Amygdala (tissue), 56 donors: Measurements from ENCODE around the gene CADPS.

Experiments used
- DNase-seq, 56 donors: peaks; one replicate each; lab custom pipeline; 2025; lab: John Stamatoyannopoulos, UW

Gene CADPS

DNA sequence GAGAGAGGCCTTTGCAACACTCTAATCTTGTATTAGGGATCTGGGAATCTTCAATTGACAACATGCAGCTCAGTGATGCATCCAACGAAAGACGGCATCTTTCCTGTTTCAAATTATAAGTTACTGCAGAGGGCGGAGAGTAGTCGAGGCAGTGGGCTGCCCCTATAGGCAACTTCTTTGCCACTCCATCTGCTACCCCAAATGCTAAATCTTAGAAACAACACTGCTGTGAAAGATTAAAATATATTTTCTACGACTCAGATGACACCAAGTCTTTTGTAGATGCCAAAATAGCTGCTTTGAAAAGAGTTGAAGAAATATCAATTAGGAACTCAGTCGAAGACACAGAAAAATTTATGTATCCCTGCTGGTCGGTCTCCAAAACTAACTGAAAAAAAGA, 340.9 kb downstream of the CADPS start:
- DNase-seq = peak in 1 of 56 donors; percentile 10

- no peak for DNase-seq
Measured at GRCh38 chr3:62532796-62533195, 342.4 kb downstream of the CADPS start.

DNA sequence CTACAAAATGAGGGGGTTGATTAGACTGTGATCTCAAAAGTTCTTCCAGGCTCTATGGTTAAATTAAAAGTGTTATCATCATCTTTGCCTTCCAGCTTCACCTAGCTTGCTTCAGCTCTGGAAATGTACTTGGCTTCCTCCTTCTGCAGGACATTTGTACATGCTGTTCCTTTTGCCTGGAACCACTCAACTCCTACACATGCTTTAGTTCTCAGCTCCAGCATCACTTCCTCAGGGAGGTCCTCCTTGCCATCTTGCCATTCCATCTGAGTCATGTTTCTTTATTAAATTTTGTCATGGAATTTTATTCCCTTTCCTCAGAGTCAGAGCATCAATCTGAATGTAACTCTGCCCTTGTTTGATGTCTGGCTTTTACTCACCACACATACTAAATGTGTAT, 343.2 kb downstream of the CADPS start:
- DNase-seq = no peak

GRCh38 chr3:62531493-62531892, 343.7 kb downstream of the CADPS start:
- no peak for DNase-seq

DNA sequence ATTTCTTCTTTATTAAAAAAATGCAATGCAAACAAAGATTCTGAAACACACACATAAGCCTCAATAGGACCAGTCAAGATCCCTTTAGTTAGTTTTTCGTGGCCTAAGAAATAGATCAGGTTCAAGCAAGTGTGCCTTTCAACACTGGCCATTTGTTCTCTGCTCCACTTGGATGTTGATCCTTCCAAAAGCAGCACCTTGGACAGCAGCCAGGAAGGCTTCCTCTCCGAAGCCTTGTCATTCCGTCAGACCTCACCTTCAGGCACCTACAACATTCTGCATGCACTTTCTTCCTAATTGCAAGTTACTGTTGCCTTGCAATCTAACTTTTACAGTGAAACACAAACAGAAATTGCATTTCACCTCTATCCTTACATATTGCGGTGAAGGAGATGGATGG, 346.0 kb downstream of the CADPS start:
- DNase-seq = peak in 5 of 56 donors; percentile 0 to 12 (median 2)

DNA sequence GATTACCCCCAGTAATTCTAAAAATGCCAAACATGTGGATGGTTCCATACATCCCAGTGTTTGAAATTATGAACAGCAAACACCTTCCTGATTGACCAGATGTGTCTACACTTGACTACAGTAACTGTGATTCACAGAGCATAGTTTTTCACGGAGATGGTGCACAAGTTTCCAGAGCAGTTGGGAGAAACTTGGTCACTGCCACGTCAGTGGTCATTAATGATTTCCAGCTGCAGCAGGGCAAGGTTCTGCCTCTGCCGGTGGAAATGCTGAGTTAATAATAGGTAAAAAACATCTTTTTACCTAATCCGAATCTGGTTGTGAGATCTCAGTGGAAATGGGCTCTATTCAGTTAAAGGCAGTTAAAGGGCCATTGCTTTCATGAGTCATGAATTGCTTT, 347.7 kb downstream of the CADPS start:
- DNase-seq = no peak

DNA sequence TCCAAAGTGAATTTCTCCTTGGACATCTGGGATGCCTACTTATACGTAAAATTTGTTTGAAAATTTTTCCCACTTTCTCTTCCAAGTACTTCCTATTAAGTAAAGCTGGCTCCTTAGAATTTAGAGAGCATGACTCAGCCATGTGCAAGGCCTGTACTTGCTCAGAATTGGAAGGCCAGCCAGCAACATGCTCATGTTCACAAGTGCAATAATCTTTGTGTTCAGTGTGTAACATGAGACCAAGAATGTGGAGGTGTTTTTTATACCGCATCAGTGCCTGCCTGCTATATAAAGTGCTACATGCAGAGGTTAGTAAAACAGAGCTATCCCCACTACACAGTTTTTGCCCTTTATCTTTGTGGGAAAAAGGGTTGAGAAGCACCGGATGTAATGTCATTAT, 349.9 kb downstream of the CADPS start:
- DNase-seq = no peak

DNA sequence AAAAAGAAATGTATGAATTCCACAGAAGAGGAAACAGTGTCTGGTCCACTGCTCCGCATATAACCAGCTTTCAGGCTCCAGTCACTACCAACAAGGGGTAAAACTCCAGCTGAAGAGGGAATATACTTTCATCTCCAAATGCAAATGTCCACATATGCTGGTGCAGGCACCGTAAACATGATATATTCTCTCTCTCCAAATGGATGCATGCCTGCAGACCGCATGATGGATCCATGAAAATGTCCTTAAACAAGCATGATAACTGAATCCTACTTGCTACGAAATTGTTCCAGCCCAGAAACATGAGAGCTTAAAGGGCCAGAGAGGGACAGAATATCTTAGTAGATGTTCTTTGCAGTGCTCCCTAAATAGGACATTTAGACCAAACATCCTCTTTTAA, 351.5 kb downstream of the CADPS start:
- DNase-seq = no peak

DNA sequence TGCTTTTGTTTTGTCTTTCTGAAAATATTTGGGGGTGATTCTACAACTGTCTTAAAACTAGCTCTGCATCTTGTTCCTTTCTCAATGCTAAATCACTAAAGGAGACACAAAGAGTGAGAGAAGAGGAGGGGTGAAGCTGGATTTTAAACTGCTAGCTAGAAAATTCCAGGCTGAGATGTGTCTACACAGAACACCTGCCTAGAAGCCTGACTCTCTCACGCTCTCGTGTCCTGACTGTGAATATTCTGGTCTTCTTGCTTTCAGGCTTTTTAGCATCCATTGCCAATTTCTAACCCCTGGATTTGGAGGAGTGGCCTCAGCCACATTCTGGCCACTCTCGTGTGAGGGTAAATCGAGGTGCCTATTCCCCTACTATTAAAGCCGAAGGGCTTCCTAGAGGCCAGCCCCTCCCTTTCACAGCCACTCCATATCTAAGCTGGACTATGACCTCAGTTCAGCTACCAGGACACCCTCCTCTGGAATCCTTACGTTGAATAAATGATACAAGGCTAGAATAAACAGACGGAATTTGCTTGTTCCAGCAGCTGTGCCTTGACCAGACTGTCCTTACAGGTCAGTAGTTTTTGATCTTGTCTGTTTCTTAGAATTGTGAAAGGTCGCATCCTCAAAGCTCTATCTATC, 353.6 kb downstream of the CADPS start:
- DNase-seq = no peak

DNA sequence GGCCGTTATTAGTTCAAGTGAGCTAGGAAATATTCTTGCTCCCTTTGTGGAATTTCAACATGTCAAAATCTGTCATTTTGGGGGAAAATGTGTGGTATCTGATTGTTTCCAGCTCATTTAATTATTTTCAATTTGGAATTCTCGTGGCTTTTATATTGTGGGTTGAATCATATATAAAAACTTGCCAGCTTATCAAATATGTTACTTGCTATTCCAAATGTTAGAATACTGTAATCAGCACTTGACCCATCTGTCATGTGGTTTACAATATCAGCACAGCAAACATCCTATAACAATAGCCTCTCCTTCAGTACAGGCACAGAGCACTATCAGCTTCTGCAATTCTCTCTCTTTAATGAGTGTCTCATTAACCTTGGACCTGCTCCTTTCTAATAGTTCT, 371.7 kb downstream of the CADPS start:
- DNase-seq = no peak

DNA sequence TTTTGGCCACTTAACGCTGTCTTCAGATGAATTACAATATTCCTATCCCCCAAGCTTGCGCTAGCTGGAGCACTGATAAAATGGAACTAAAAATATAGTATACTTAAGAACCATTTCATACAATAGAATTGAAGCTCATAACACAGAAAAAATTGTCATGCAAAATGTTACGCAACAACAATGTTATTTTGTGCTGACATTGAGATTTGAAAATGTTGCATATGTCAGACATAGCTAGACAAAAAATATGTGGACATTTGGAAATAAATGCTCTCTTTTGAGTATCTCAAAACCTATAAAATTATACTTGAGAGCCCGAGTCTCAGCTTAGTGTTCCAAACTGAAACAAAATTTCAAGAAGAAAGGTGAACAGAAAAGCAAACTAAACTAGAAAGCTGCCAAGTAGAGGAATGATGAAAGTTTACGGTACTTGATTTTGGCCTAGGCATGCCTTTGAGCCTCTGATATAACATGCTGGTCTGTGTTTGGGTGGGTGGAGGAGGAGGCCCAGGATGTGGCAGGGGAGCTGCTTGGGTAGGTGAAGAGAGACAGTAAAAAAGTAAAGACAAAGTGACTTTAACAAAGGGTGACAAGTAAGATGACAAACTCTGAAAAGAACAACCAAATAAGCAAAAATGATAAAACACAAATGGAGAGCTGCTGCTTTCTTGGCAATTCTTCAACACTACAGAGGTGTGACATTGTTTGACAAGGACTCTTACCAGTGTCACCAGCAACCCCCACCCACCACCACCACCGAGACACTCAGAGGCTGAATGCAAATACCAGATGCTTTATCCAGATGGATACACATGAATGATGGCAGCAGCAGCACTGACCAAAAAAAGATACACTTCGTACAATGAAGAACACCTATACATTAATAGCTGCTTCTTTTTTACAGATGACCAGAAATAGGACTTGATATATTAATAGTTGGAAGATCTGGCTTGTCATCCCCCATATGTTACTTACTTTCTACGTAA, 372.6 kb downstream of the CADPS start:
- peak in 2 of 56 donors; percentile 0 to 3 for DNase-seq

DNA sequence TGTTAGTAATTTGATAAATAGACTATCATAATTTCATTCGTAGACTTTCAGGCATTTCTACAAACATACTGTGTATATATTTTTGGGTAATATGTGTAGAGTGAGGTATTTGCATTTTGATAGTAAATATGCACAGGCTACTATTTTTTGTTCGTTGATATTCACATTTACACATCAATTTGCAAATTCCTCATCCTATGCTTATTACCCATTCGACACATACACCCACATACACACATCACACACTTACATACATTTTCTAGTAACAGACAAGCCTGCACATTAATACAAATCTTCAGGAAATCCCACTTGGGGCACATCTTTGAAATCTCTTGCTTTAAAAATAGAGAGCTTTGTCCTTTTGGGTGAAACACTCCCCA, 373.9 kb downstream of the CADPS start:
- DNase-seq = no peak

- DNase-seq = no peak
Measured at GRCh38 chr3:62500556-62501288, 374.5 kb downstream of the CADPS start.

DNA sequence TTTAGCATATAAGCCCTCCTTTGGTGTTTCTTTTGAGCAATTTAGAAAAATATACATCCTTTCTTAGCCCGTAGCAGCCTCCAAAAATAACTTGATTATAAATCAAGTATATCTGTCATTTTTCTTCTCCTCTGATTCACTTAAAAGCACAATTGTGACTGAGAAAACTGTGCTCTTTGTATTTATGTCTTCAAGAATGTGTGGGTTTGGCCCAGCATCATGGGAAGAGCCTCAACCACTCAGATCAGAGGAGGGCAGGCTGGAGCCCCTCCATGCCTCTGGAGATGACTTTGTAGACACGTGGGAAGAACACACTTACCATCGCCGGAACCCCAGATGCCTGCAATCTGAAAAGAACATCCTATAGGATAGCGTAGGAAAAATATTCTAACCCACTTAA, 378.1 kb downstream of the CADPS start:
- DNase-seq = peak in 1 of 56 donors; percentile 0

DNA sequence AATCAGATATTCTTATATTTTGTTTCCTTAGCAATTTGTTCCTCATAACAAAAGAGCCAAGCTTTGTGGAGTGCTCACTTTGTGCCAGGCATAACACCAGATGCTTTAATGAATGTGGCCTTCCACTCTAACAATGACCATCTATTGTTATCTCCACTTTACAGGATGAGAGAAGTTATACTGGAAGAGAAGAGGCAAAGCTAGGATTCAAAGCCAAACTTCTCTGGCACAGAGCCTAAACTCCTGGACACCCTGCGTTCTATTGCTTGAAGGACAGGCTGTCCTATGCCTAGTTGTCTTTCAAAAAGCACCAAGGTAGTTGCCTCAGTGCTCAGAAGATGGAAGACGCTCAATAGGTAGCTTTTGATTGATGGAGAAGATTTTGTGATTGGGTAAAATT, 378.7 kb downstream of the CADPS start:
- no peak for DNase-seq

DNA sequence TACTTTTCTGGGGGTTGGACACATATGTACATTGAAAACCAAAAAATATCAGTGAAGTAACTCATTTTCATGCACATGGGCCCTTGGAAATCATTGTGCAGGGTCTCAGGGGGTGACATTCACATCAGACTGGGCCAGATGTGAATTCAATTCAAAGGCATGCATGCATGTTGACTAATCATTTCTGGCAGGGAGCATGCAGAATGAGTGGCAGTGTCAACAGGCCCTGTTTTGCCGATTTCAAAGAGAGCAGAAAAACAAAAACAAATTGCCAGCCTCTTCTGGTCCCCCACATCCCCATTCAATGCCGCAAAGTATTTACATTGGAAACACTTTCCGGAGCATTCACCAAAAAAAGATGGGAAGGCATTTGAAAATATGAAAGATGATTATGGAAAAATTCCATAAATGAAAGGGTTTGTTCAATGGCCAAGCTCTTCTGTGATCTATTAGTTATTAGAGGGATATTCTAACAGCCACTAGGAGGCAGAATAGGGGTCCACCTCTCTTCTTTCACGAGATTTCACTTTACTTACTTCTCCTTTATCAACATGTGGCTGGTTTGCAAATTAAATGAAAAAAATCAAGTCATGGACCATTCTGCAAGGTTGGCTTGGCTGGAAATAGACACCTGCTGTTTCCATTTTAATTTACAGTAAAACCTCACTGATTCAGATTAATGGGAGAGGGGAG, 382.0 kb downstream of the CADPS start:
- no peak for DNase-seq

GRCh38 chr3:62482961-62483360, 392.3 kb downstream of the CADPS start:
- DNase-seq = no peak

DNA sequence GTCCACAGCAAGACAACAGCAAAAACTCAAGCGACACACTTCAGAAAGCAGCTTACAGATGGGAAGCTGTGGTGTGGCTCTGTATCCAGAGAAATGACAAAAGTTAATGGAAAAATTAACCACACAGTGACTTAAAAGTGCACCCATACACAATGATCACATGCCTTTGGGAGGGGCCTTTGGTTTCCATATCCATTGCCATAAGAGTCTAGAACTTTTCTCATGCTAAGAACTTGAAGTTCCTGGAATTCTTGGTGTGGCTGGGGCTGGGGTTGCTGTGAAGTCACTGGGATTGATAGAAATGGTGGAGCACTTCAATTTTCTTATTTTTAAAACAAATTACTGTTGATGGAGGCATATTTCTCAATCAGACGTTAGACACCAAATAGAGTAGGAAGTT, 393.3 kb downstream of the CADPS start:
- no peak for DNase-seq

DNA sequence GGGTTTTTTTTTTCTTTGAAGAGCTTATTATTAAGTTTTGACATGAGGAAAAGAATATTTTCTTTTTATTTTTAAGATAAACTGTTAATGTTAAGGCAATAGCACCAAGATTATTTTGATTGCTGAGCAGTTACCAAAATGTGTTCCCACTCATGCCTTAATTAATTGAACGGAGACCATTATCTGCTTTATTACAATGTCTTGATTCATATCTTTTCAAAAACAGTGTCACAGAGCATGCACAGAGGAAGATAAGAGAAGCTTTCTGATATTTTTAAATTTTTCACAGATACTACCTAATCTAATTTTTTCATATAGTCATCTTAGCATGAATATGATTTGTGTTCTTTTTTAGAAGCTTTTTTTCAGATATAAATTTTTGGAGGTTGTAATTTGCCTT, 395.2 kb downstream of the CADPS start:
- no peak for DNase-seq

DNA sequence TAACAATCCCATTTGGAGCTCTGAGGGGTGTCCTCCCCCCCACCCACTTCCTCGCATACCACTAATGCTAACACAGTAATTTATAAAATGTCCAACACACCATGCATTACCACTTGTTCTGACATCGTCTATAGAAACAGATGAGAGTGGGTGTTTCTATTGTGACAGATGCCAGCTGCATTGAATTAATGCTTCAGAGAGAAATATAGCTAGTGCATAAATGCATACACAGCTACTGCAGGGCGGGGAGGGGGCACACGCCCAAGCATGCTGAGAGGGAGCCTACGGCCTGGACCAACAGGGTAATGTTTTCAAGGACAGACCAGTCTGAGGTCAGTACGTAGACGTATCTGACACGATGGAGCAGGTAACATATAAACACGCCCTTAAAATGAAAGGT, 395.9 kb downstream of the CADPS start:
- peak in 3 of 56 donors; percentile 5 to 19 (median 14) for DNase-seq

DNA sequence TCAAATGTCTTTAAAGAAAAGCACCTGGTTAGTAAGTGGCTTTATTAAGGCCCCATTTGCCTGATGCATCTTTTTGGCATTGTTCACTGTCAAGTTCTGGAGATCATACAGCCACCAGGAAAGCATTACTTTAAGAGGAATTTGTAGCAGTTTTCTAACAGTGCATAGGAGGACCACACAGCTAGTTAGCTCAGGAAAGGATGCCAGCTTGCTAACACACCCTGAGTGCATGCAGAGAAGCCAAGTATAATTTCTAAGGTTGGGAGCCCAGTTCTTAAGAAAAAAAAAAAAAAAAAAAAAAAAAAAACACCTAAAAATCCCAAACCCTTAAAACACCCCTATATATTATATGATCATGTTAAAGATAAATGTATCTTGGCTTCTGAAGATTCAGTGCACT, 399.9 kb downstream of the CADPS start:
- no peak for DNase-seq
